ENCODE measurements around the gene KIRREL3.

GRCh38 chr11:127037596-127037995, 37.0 kb upstream of the KIRREL3 start:
- no peak for TF ChIP-seq CHD2 (IDR thresholded peaks at IDR 0.05; ENCODE audit: low read length, partially characterized antibody)
- TF ChIP-seq CTCF (IDR thresholded peaks at IDR 0.05): no peak
- TF ChIP-seq ATOH8 (CRISPR knock-in tag; IDR thresholded peaks at IDR 0.05; ENCODE audit: low read depth): no peak
- TF ChIP-seq ZNF302 (CRISPR knock-in tag; IDR thresholded peaks at IDR 0.05): no peak
- no peak for TF ChIP-seq NPAS2 (CRISPR knock-in tag; IDR thresholded peaks at IDR 0.05; ENCODE audit: borderline replicate concordance)
- no peak for TF ChIP-seq BCL3 (IDR thresholded peaks at IDR 0.05)
- TF ChIP-seq ZC3H11A (IDR thresholded peaks at IDR 0.05): no peak
- TF ChIP-seq TFCP2L1 (CRISPR knock-in tag; IDR thresholded peaks at IDR 0.05): no peak
- TF ChIP-seq POLR2A (IDR thresholded peaks at IDR 0.05; ENCODE audit: low read length): no peak
- TF ChIP-seq ZFP36 (IDR thresholded peaks at IDR 0.05; ENCODE audit: borderline replicate concordance, partially characterized antibody): no peak
- TF ChIP-seq REST (IDR thresholded peaks at IDR 0.05): no peak
- no peak for TF ChIP-seq JUNB (IDR thresholded peaks at IDR 0.05)
- no peak for TF ChIP-seq HOXB5 (CRISPR knock-in tag; IDR thresholded peaks at IDR 0.05)

Data from A549 (cell line).